GM12878 (cell line): ENCODE results near the gene DOK4. TPM values are rescaled to one million over a fixed set of nuclear protein-coding genes. Genes with fewer than 3 reads are reported as not detected.

Experiments used
- ATAC-seq: fragments of 200-7000 bp; cut with Tn5 transposase; 3 replicates; pipeline ENCODE4 v1.9.1; 2020; ENCODE audit warnings: mild to moderate bottlenecking, moderate library complexity
- BruUV-seq: library from RNA; stranded (reverse); fragments of 400-500 nt; replicated peaks from 2 replicates; lab custom pipeline; 2021; lab: Mats Ljungman, UMichigan
- CTCF ChIA-PET: fragments of 300-600 bp; sonication (Branson Sonifier 250); formaldehyde crosslinking; extraction: SDS; loops from one replicate; lab custom pipeline; 2021; ENCODE audit warnings: inconsistent platforms; lab: Yijun Ruan, JAX
- POLR2A ChIA-PET: fragments of 350-600 bp; formaldehyde crosslinking; extraction: SDS; loops from one replicate; lab custom pipeline; 2021; ENCODE audit warnings: inconsistent platforms; lab: Charles Lee
- RAD21 ChIA-PET: fragments of 300-600 bp; sonication (Branson Sonifier 250); formaldehyde crosslinking; loops from one replicate; lab custom pipeline; 2023; ENCODE audit warnings: antibody characterized with exemption; ENCODE audit not compliant: unreplicated experiment; lab: Charles Lee
- SMC1A ChIA-PET: fragments of 300-600 bp; sonication (Branson Sonifier 250); formaldehyde crosslinking; loops from one replicate; lab custom pipeline; 2023; ENCODE audit not compliant: unreplicated experiment, uncharacterized antibody; lab: Charles Lee
- DNase-seq: peaks from one replicate; pipeline ENCODE4 v3.0.0-alpha.2; 2011; ENCODE audit warnings: low read depth, low spot score
- FAIRE-seq: peaks from 3 replicates; lab custom pipeline; 2011; peaks lifted over from hg19 to GRCh38; lab: Jason Lieb, UNC
- H2AFZ ChIP-seq: 2 replicates; pipeline ENCODE4 v1.6.0; 2011; ENCODE audit warnings: low read depth, low read length, control low read depth; ENCODE audit not compliant: control insufficient read depth
- H3K27ac ChIP-seq: 2 replicates; pipeline ENCODE4 v1.5.1; 2011; ENCODE audit warnings: control low read depth; ENCODE audit not compliant: control insufficient read depth, insufficient read depth
- H3K27me3 ChIP-seq, 2 experiments: replicated peaks in 1 of 2; 2 replicates each; pipeline versions ENCODE4 v1.6.0 to v1.6.1; 2011; ENCODE audit warnings: low read length in 1 of 2; ENCODE audit not compliant: control insufficient read depth in 2 of 2, insufficient read depth in 2 of 2
- H3K36me3 ChIP-seq, 2 experiments: 2 replicates each; pipeline ENCODE4 v1.5.1; 2011; ENCODE audit warnings: low read length in 1 of 2; ENCODE audit not compliant: control insufficient read depth in 2 of 2, insufficient read depth in 2 of 2
- H3K4me1 ChIP-seq: 2 replicates; pipeline ENCODE4 v1.6.1; 2011; ENCODE audit warnings: mild to moderate bottlenecking, low read length, moderate library complexity, mixed read lengths; ENCODE audit not compliant: control insufficient read depth, insufficient read depth
- H3K4me2 ChIP-seq: 2 replicates; pipeline ENCODE4 v1.6.0; 2011; ENCODE audit warnings: control low read depth; ENCODE audit not compliant: control insufficient read depth, insufficient read depth
- H3K4me3 ChIP-seq: fragments of 200-600 bp; sonication (generic); 2 replicates; pipeline ENCODE4 v1.5.1; 2016
- H3K79me2 ChIP-seq: 2 replicates; pipeline ENCODE4 v1.6.0; 2011; ENCODE audit warnings: low read length; ENCODE audit not compliant: control insufficient read depth, insufficient read depth
- H3K9ac ChIP-seq: 2 replicates; pipeline ENCODE4 v1.8.0; 2011; ENCODE audit warnings: low read length, control low read depth, mixed read lengths; ENCODE audit not compliant: control insufficient read depth, insufficient read depth
- H3K9me3 ChIP-seq: replicated peaks from 3 replicates; pipeline ENCODE4 v1.5.1; 2011; ENCODE audit warnings: mild to moderate bottlenecking, low read length; ENCODE audit not compliant: control insufficient read depth, insufficient read depth
- H4K20me1 ChIP-seq: 2 replicates; pipeline ENCODE4 v1.6.0; 2011; ENCODE audit not compliant: control insufficient read depth, insufficient read depth
- CREM ChIP-seq: IDR thresholded peaks from 2 replicates; pipeline ENCODE4 v1.6.1; 2014; ENCODE audit warnings: antibody characterized with exemption, low read depth
- MEF2B ChIP-seq: fragments of 450-650 bp; IDR thresholded peaks from 2 replicates; pipeline ENCODE4 v1.6.1; 2018; ENCODE audit warnings: mild to moderate bottlenecking, moderate library complexity; ENCODE audit not compliant: partially characterized antibody, poor library complexity, severe bottlenecking
- ZBTB4 ChIP-seq: fragments of 450-650 bp; formaldehyde crosslinking; IDR thresholded peaks from 2 replicates; pipeline ENCODE4 v1.4.0; 2022; ENCODE audit warnings: mild to moderate bottlenecking, moderate library complexity
- ZZZ3 ChIP-seq: IDR thresholded peaks from 2 replicates; pipeline ENCODE4 v1.6.1; 2011; ENCODE audit warnings: low read depth; ENCODE audit not compliant: control insufficient read depth, insufficient read length
- WGBS: methylation state at CpG from one replicate; pipeline ENCODE4 v1.1.6; 2016; ENCODE audit warnings: low lambda C conversion rate; ENCODE audit not compliant: insufficient replicate concordance, insufficient coverage; ENCODE audit errors: missing lambda C conversion rate; 5-methylcytosine and 5-hydroxymethylcytosine counted together
- in situ Hi-C: fragments of 300-500 bp; cut with MboI; formaldehyde crosslinking; loops from 9 replicates; pipeline ENCODE4 v1.14.3; 2018; ENCODE audit warnings: mixed read lengths
- intact Hi-C: fragments of 100-400 bp; cut with micrococcal nuclease; formaldehyde crosslinking; loops from one replicate; pipeline ENCODE4 v1.14.2; 2022; ENCODE audit not compliant: unreplicated experiment
- polyA plus RNA-seq, 11 experiments: library from polyadenylated mRNA; depleted of rRNA in 4 of 11; unstranded in 6 of 11; stranded (reverse) in 5 of 11; fragments of >200 nt; fragmentation: Nextera tagmentation in 4 of 11; fragmentation: Illumina TruSeq in 1 of 11; extraction: Ambion mirVana in 4 of 11; extraction: Trizol in 1 of 11; gene quantifications; 1 replicate in 1 of 11; 2 replicates in 10 of 11; pipeline versions ENCODE4 v1.2.1 to v1.2.3, GENCODE V29; 2011 to 2016; ENCODE audit warnings: inconsistent platforms in 2 of 11, missing spikeins in 2 of 11, low read depth in 1 of 11
- total RNA-seq, 4 experiments: library from RNA; depleted of rRNA in 3 of 4; stranded (reverse); fragments of >200 nt in 3 of 4; fragmentation: Illumina TruSeq in 1 of 4; extraction: Trizol in 1 of 4; gene quantifications; 2 replicates each; pipeline versions ENCODE4 v1.2.1 to v1.2.3, GENCODE V29; 2013 to 2021

DOK4 gene
- total and polyA plus RNA-seq, 10 of the 15 experiments (the other 5 are each of a cell fraction or from before 2014, with no cell fraction given): 0.20 to 7.0 (median 2.4) TPM; not detected in 1

GRCh38 chr16:57468346-57468745 is 17.9 kb downstream of the DOK4 start:
- H3K4me1 ChIP-seq: peaks cover 5% of the 10 kb centered on the region
- RAD21 ChIA-PET: no interaction called here
- H3K9ac ChIP-seq: no peak overlapping the region
- no peak for TF ChIP-seq MEF2B
- no peak for TF ChIP-seq ZBTB4
- no peak for TF ChIP-seq CREM
- no peak for TF ChIP-seq ZZZ3
- peaks cover 8% of the 10 kb centered on the region for H3K79me2 ChIP-seq
- POLR2A ChIA-PET: no interaction called here
- intact Hi-C loops (no loop called here), in situ Hi-C loops (no loop called here)
- SMC1A ChIA-PET: no interaction called here
- no peak overlapping the region for H3K4me3 ChIP-seq
- no peak overlapping the region for H3K4me2 ChIP-seq
- H3K9me3 ChIP-seq: no peaks in the 10 kb centered on the region
- DNase-seq (no peak), FAIRE-seq (peak; percentile 23), ATAC-seq (no peak)
- no peaks in the 10 kb centered on the region for H4K20me1 ChIP-seq
- BruUV-seq: no TSS peak
- H3K36me3 ChIP-seq: peaks cover 25 to 45% of the 10 kb centered on the region in 2 experiments
- H3K27ac ChIP-seq: no peak overlapping the region
- 90% methylated on average over 2 of the region's 2 CpGs for WGBS
- no peaks in the 10 kb centered on the region for H3K27me3 ChIP-seq
- no peak overlapping the region for H2AFZ ChIP-seq
- CTCF ChIA-PET: no interaction called here
